ENCODE results near the gene ANO6.
"Not testable (repeated sequence)": the region's sequence is repeated elsewhere in the genome, so short reads cannot be mapped to it uniquely, and the experiment has no call there.

ANO6 gene

DNA sequence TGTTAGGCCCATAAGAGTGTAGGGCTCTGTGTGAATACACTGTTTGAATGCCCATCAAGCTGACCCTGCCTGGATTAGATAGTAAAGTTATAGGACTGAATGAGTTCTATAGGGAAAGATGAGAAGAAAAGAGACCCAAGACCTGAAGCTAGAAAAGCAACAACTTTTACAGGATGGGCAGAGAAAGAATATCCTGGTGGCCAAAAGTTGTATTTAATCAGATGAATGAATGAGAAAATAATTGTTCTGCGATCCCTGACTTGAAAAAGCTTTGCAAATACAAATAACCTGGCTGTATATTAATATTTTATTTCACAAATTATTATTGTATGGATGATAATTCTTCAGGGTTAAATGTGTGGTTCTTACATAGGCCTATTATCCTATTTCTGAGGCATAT, 2.8 kb upstream of the ANO6 start:
- no peak for DNase-seq

DNA sequence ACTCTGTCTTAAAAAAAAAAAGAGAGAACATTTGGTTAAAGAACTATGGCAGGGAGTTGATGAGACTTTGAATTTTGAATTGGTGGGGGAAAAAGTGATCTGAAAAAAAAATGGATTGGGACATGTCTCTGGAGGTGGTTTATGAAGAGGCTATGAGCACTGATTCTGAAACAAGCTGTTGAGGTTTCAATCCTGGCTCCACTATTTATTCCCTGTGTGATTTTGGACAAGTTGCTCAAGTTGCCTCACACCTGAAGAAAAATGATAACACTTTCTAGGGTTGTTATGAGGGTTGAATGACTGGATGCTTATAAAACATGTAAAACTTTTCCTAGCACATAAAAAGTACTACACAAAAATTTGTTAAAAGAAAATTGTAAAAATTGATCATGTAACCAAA, 1.8 kb upstream of the ANO6 start:
- no peak for DNase-seq

DNA sequence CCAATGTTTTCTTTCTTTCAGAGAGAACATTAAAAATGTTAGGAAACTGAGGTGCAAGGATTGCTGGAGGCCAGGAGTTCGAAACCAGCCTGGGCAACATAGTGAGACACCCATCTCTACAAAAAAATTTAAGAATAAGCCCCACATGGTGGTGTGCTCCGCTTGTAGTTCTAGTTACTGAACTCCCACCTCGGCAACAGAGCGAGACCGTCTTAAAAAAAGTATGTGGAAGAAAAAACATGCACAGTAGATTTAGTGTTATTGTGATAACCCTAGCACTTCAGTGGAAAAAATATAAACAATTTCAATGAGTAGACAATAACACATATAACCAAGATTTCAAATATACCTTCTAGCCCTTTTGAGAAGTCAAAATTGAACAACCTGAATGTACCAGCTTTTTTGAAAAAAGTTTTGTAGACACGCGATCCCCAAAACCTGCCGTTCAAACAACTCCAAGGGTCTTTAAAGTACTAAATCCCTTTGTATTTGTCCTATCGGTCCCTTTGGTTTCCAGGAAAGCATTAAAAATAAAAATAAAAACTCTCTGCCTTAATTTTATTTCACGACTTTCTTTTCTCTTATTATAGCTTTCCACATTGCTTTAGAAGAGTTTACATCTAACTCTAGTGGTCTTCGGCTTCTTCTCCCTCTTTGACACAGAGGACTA, 1.0 kb upstream of the ANO6 start:
- no peak for DNase-seq

DNA sequence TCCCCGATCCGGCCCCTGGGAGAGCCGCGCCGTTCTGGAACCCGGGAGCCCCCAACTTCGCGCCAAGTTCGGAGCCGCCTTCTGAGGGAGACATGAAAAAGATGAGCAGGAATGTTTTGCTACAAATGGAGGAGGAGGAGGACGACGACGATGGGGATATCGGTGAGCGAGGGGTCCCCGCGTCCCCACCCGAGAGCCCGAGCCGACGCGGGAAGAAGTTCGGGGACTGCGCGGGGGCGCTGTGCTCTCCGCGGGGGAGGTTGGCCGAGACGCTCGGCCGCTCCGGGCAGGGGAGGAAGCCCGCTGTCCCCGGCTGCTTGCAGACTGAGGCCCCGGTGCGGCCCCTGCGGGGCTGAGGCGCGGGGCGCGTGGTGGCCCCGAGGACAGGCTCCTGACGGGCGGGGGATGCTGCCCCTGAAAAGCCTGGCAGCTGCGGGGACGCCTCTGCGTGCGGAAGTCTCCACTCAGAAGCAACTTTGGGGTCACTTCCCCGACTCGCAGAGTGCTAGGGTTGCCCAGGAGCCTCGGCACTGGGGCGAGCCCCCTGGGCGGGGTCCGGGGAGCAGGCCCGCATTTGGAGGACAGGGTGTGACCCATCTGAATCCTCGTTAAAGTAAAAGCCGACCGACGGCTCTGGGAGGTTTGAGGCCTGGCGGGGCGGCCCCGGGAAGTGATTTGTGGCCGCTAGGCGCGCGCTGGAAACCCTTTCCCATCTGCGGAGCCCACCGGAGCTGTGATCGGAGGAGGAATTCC, 511 bp downstream of the ANO6 start:
- no peak for DNase-seq

DNA sequence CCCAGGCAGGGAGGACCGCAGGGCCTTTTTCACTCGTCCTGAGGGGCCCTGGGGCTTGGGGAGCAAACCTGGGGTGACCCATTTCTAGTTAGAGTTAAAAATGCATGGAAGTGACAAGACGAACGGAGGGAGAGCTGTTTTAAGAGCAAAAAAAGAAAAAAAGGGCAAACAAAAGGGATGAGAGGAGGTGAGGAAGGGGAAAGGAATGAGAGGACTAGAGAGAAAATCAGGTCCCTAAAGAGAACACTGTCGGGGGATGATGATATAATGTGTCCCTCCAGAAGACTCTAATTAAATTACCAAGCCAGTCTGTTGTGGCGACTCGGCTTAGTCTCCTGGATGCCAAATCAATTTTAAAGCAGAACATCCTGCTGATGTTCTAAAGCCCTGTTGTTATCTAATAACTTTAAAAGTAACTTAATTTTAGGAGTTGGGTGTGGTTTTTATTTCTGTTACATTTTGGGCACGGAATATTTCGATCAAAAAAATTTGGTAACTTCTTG, 1.1 kb downstream of the ANO6 start:
- no peak for DNase-seq

DNA sequence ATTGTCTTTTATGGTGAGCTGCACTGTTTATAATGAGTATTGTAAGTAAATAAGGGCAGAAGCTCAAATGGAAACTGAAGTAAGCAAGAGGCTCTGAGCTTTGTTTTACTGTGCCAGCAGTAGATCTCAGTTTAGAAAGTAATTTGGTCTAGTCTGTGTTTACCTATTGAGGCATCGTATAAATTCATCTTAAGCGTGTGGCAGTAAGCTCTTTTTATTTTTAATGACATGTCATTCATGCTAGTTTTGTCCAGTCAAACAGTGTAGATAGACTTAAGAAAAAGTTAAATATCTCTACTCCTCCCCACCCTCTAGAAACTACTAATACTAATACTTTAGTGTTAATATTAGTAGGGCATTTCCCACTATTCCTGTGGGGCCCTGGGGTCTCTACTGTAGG, 2.0 kb downstream of the ANO6 start:
- no peak for DNase-seq

DNA sequence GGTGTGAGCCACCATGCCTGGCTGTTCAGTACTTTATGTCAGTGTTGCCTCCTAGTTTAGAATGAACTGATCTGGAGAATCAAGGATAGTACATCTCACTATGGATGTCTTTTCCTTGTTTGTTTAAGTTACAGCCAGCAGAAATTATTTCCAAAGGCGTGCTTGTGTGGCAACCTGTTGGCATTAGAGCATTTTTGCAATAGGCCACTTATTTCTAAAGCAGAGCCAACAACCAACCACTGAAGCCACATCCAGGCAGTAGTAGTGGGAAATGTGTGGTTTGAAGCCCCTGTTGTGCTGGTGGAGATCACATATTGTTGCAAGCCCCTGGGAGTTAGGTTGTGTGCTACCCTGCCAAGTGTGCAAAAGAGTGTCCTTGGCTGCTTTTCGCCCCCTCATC, 3.7 kb downstream of the ANO6 start:
- no peak for DNase-seq

DNA sequence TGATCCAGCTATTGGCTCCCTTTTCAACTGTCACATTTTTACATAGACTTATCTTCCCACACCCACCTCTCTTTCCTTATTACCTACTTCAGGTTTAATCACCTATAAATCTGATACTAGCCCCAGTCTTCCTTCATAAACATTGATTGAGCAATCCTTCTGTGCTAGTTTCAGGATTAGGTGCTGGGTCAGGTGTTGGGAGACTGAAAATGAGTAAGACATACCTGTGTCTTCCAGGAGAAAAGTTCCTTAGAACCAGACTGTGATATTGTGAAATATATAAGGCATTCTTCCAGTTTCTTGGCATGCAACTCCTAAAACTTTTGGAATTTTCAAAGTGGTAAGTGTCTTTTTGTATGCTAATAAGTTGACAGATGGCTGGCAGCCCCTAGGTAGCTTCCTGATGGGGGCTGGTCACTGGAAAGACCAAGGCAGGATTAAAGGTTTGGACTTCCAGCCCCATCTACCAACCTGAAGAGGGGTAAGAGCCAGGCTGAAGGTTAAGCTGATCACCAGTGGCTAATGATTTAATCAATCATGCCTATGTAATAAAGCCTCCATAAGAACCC, 4.6 kb downstream of the ANO6 start:
- DNase-seq, result no peak

DNA sequence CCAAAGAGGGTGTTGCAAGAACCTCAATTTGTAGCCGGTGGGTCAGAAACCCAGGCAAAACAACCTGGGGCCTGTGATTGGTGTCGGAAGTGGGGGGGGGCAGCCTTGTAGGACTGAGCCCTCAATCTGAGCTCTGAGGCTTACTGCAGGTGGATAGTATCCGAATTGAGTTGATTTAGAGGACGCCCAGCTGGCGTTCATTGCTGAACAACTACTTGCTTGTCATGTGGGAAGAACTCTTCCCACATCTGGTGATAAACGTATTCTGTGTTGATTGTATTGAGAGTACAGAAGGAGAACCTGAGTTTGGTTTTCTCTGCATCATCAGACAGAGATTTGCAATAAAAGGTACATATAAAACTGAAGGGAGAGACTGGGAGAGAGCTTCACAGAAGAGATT, 5.1 kb downstream of the ANO6 start:
- DNase-seq, result no peak

DNA sequence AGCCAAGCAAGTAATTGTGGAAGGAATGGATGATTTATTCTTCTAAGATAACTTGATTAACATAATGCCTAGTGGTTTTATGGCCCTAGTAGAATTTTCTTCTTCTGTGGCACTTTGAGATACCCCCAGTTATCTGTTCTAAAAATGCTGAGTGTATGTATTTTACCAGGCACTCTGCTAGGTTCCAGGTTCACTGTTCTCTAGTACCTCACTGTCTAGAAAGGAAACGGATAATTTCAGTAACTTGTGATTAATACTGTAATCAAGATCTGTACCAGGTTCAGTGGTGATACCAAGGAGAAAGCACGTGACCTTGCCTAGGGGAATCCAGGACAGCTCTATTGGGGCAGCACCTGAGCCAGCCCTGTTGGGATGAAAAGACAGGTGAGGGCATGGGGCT, 8.0 kb downstream of the ANO6 start:
- no peak for DNase-seq

DNA sequence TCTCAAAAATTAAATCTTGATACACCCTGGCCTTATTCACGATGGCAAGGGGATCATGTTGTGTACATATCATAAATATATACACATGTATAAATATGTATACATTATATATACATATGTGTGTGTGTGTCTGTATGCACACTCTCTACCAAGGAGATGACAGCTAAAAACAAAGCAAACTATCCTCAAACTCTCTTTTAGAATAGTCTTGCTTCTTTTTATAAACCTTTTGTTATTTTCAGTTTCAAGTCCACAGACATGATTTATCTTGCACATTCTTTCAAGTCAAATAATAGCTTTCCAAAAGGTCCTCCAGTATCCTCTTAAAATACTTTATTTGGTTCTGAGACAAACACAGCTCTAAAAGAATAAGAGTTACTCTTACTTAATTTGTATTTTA, 8.4 kb downstream of the ANO6 start:
- no peak for DNase-seq

DNA sequence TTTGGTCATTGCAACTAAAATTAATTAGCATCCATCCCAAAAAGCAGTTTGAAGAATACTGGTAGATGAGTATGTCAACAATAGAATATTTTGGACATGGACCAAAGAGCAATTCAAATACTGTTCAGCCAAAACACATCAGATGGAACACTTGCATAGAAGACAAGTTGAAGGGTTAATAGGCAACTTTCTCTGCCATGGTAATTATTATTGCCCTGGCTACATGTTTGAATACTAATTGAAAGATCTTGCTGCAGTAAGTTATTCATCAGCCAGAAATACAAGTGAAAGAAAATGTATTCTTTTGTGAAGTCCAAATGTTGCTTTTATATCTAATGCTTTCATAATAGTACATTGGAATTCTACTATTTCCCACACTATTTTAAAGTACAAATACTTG, 10.1 kb downstream of the ANO6 start:
- DNase-seq, result no peak

DNA sequence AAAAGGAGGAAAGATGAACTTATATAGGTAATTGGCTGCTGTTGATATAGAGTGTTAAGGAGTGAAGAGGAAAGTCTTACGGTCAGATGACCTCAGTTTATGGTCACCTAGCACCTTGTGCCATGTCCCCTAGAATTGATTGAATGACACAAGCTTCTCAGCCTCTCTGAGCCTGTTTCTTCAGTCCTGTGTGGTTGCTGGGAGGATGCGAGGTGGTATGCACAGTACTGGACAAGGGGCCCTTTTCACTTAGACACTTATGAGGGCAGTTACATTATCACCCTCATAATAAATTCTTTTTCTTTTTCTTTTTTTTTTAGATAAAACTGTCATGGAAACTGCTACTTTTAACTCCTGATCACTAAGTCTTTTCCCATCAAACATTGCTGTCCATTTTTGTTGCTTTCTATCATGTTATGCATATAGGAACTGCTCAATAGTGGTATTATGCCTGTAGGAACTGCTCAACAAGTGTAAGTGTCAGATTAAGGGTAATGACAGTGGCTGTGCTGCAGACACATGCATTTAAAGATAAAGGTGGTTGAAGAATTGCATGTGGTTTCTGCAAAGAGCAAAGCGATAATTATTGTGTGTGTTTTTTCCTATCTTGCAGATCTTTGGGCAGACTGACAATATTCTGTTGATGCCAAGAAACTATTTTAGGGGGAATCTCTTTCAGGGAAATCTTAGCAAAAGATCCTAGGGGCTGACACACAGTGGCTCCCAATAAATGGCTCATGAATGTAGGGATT, 11.6 kb downstream of the ANO6 start:
- DNase-seq, result no peak

DNA sequence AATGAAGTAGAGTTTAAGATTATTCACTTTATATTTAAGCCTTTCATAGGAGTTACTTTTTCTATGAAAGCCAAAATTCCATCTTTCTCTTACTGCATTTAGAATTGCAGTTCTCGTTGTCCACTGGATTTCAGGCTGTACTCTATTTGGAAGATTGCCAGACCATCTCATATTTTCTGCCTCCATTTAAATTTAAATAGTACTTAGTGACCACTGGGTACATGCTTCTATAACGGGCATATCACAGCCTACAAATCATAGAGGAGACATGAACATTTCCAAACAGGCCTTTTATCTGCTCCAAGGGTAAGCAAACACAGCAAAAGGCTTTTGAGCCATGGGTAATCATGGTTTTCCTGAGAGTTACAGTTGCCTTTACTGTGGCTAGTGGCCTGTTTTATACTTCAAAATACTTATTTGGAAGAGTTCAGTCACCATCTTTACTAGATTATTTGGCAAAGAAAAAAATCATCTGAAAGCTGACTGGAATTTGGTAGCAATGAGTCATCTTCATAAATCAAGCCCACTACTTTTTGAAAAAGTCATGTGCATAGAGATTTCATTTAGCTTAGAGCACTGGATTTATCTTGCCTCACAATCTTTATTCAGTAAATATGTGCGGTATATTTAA, 15.7 kb downstream of the ANO6 start:
- peak; percentile 37 for DNase-seq

DNA sequence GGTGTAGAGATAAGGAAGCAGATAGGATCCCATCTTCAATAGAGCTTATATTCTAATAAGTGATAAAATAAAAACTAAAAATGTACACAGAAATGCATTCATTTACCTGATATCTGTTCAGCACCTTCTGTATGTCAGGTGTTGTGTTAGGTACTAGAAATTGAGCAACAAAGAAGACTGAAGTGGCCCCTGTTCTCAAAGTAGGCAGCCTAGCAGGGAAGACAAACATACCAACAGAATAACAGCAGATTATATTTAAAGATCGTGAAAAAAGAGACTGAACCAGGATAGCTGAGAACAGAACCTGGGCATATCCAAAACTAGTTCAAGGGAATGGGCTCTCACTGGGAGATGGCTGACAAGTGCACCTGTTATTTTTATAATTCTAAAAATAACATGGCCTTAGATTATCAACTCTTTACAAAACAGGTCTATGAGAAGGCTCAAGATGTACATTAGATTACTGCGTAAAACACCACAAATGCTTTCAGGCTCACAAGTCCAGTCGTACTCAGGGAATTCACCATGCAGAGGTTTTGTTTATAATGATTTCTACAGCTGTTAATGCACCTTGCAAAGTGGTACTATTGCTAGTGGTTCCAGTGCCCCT, 16.4 kb downstream of the ANO6 start:
- no peak for DNase-seq

DNA sequence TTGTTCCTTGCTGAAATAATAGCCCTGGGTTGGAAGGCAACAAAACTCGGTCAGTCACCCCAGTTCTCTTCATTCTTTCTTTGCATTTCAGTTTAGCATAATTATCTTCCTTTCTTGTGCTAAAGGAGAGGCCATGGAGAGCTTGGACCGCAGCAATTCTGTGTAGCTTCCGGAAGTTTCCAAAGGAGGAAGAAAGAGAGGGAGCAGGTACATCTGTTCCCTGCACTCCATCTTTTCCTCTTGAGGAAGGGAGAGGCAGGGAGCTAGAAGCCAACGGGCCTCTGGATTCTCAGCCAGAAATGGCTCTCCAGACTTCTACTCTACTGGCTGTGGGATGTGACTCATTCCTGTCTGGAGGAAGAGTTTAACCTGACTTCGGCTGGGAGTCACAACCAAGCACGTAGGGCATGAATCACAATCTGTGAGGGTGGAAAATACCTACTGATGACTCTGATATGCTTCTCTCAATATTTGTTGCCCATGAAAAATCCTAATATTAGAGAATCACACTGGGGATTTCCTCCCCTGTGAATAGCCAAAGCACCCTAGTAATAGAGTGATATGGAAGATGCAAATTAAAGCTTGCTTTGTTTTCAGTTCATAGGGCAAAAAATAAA, 17.0 kb downstream of the ANO6 start:
- DNase-seq, result no peak

DNA sequence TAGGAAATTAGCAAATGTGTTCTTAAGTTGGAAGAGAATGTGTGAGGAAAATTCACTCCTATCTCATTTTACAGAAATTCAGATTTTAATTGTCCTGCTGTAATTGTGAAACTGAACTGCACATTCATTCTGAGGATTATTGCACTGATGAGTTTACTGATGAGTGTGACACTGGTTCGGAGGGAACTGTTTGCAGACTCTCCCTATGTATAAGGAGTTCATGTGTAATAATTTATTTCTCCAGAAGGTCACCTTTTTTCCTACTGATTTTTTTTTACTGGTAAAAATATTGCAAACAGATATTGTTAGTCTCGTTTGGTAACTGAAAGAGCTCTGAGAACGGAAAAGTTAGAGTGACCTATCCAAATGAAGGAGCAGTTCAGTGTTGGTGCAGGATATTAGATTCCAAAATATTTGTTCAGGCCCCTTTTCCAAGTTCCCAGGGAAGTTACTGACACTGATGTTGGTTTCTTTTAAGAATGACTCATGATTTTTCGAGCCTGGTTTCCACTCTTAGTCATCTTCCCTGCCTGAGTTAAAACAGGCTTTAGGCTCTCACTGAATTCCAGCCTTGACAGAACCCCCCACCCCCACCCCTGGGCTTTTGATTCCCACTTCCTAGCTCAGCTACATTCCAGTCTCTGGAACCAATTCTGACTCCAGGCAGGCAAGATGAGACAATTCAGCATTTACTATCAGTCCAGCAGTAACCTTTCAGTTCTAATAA, 18.4 kb downstream of the ANO6 start:
- no peak for DNase-seq

DNA sequence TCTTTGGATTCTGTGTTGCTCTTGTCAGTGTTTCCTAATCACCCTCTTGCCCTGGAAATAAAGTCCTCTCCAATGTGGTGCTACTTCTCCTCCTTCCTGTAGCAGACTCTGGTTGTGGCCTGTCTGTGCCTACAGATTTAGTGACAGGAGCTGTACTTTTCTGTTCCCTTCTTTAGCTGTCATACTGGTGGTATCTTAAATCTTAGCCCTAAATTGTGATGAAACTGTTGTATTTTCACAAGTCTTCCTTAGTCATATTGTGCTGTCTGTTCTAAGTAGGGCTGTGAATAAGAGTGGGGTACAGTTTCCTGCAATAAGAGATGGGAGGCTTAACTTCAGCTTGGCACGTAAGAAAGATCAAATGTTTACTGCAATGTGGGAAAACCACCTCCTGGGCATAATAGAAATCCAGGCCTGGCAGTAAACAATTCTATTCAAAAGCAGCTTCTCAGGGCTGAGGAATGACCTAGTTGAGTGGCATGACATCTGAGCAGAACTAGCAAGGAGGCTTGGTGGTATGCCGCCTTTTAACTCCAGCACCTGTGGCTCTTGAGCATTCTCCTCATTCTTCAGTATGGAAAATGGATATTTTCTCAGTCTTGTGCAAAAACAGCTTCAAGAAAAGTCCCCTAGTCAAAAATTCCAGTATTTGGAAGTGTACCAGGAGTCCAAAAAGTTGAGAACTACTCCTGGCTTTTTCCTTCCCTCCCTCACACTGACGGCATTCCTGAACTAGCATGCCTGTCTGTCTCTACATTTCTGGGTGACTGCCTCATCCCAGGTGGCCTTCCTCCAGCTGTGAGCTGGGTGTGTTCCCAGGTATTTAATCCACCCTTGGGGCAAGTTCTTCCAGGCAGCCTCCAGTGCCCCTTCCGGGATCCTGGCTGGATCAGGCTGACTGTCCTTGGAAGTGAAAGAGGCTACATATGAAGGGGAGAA, 19.5 kb downstream of the ANO6 start:
- no peak for DNase-seq

DNA sequence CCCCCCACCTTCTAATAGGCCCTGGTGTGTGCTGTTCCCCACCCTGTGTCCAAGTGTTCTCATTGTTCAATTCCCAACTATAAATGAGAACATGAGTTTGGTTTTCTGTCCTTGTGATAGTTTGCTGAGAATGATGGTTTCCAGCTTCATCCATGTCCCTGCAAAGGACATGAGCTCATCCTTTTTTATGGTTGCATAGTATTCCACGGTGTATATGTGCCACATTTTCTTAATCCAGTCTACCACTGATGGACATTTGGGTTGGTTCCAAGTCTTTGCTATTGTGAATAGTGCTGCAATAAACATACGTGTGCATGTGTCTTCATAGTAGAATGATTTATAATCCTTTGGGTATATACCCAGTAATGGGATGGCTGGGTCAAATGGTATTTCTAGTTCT, 20.5 kb downstream of the ANO6 start:
- DNase-seq, result not testable (repeated sequence)

DNA sequence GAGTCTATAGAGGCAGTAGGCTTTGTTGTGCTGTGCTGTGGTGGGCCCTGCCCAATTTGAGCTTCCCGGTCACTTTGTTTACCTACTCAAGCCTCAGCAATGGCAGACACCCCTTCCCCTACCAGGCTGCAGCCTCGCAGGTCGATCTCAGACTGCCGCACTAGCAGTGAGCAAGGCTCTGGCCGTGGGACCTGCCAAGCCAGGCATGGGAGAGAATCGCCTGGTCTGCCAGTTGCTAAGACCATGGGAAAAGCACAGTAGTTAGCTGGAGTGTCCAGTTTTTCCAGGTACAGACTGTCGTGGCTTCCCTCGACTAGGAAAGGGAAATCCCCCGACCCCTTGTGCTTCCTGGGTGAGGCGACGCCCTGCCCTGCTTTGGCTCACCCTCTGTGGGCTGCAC, 26.3 kb downstream of the ANO6 start:
- DNase-seq, result no peak

Data from SHP77 treated with DMSO at 0.1 percent for 48 hours (cell line).